ENCODE data around the gene COL23A1. TPM values are rescaled to one million over a fixed set of nuclear protein-coding genes. Genes with fewer than 3 reads are reported as not detected.

Gene COL23A1
- total RNA-seq, 1 experiment from 2014 or later = not detected

DNA sequence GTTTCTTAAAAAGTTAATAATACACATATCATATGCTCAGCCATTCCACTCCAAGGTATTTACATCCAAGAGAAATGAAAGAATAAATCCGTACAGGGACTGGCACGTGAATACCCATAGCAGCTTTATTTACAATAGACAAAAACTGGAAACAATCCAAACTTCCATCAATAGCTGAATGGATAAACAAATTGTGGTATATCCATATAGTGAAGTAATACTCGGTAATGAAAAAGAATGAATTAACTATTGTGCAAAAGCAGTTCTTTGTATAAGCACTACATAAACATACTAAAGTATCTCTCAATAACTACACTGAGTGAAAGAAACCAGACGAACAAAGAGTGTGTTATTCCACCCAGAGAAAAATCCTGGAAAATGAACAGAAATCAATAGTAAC, 17.6 kb downstream of the COL23A1 start:
- no peak for TF ChIP-seq EZH2 (IDR thresholded peaks at IDR 0.05; ENCODE audit: borderline replicate concordance, low read depth, low read length, poor library complexity, severe bottlenecking)
- TF ChIP-seq, protein P1, sequence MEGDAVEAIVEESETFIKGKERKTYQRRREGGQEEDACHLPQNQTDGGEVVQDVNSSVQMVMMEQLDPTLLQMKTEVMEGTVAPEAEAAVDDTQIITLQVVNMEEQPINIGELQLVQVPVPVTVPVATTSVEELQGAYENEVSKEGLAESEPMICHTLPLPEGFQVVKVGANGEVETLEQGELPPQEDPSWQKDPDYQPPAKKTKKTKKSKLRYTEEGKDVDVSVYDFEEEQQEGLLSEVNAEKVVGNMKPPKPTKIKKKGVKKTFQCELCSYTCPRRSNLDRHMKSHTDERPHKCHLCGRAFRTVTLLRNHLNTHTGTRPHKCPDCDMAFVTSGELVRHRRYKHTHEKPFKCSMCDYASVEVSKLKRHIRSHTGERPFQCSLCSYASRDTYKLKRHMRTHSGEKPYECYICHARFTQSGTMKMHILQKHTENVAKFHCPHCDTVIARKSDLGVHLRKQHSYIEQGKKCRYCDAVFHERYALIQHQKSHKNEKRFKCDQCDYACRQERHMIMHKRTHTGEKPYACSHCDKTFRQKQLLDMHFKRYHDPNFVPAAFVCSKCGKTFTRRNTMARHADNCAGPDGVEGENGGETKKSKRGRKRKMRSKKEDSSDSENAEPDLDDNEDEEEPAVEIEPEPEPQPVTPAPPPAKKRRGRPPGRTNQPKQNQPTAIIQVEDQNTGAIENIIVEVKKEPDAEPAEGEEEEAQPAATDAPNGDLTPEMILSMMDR (conservative IDR thresholded peaks at IDR 0.05; ENCODE audit: low read depth, low read length) = no peak
- Histone ChIP-seq H3K27ac (ENCODE audit: low read depth, low read length, poor library complexity, severe bottlenecking) (no peak overlapping the region), H3K9me3 (ENCODE audit: low read depth, low read length, poor library complexity, severe bottlenecking) (no peaks in the 10 kb centered on the region), H3K4me1 (ENCODE audit: insufficient read depth, low read length, poor library complexity, severe bottlenecking) (no peaks in the 10 kb centered on the region), H3K36me3 (ENCODE audit: insufficient read depth, low read length, poor library complexity, severe bottlenecking) (no peaks in the 10 kb centered on the region), H3K27me3 (replicated peaks; ENCODE audit: insufficient read depth, low read depth, low read length, poor library complexity) (peaks cover 33% of the 10 kb centered on the region), H3K4me3 (ENCODE audit: low read depth, low read length, poor library complexity, severe bottlenecking) (no peak overlapping the region)
- ChIA-PET CTCF (no interaction called here), POLR2A (ENCODE audit: low non-redundant PET) (no interaction called here)
- no TSS peak for BruUV-seq (replicated peaks)
- intact Hi-C loops (cut with micrococcal nuclease; ENCODE audit: unreplicated experiment) = no loop called here
- DNase-seq (ENCODE audit: low spot score) = no peak

DNA sequence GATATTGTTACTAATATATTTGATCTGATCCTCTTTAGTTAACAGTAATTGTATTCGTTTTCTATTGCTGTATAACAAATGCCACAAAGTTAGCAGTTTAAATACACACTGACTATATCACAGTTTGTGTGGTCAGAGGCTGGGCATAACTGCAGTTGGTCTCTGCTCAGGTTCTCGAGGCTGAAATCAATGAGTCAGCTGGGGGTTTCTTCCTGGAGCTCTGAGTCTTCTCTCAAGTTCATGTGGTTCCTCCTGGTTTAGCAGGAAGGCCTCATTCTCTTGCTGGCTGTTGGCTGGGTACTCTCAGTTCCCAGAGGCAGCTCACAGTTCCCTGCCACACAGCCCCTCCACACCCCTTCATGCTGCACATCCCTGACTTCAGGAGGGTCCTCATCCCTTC, 20.7 kb downstream of the COL23A1 start:
- ChIA-PET CTCF (no interaction called here), POLR2A (ENCODE audit: low non-redundant PET) (no interaction called here)
- DNase-seq (ENCODE audit: low spot score) = no peak

DNA sequence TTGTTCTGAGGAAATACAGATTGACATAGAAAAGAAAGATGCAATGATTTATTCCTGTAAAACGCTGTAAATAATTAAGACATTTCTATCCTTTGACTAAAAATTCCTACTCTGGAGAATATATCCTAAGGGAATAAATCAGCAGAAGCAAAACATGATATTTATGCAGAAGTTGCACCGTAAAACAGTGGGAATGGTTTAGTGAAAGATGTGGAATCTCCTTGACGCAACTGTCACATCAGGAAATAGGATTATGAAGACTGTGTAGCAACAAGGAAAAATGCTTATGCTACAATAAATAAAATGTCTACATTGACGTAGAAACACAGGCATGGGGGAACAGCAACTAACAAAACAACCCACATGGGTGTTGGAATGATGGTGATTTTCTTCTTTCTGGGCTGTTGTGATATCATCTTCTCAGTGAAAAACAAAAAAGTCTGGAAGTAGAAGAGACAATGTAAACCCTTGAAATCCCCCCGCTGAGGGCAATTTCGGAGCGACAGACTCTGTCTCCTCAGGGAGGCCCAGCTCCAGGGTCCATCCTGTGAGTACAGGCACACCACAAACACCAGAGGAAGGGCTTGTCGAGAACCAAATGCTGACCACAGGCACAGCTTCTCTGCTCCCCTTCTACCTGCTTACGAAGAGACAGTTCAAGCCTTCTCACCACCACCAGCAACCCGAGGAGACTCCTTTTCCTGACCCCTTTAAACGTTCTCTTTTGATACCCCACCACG, 25.2 kb downstream of the COL23A1 start:
- intact Hi-C loops (cut with micrococcal nuclease; ENCODE audit: unreplicated experiment) = no loop called here
- no peak for TF ChIP-seq EZH2 (IDR thresholded peaks at IDR 0.05; ENCODE audit: borderline replicate concordance, low read depth, low read length, poor library complexity, severe bottlenecking)
- TF ChIP-seq, protein P1 (conservative IDR thresholded peaks at IDR 0.05; ENCODE audit: low read depth, low read length) = no peak
- DNase-seq (ENCODE audit: low spot score) = no peak
- no TSS peak for BruUV-seq (replicated peaks)
- Histone ChIP-seq H3K9me3 (ENCODE audit: low read depth, low read length, poor library complexity, severe bottlenecking) (no peaks in the 10 kb centered on the region), H3K4me1 (ENCODE audit: insufficient read depth, low read length, poor library complexity, severe bottlenecking) (peaks cover 11% of the 10 kb centered on the region), H3K27ac (ENCODE audit: low read depth, low read length, poor library complexity, severe bottlenecking) (no peak overlapping the region), H3K36me3 (ENCODE audit: insufficient read depth, low read length, poor library complexity, severe bottlenecking) (no peaks in the 10 kb centered on the region), H3K27me3 (replicated peaks; ENCODE audit: insufficient read depth, low read depth, low read length, poor library complexity) (no peaks in the 10 kb centered on the region), H3K4me3 (ENCODE audit: low read depth, low read length, poor library complexity, severe bottlenecking) (no peak overlapping the region)
- POLR2A ChIA-PET (ENCODE audit: low non-redundant PET) = no interaction called here
- CTCF ChIA-PET = no interaction called here

More for the DNA sequence above, 20.7 kb downstream of the COL23A1 start:
- H3K4me3 ChIP-seq (ENCODE audit: low read depth, low read length, poor library complexity, severe bottlenecking) = no peak overlapping the region
- TF ChIP-seq EZH2 (IDR thresholded peaks at IDR 0.05; ENCODE audit: borderline replicate concordance, low read depth, low read length, poor library complexity, severe bottlenecking) = no peak
- TF ChIP-seq, protein P1 (conservative IDR thresholded peaks at IDR 0.05; ENCODE audit: low read depth, low read length) = no peak
- H3K9me3 ChIP-seq (ENCODE audit: low read depth, low read length, poor library complexity, severe bottlenecking) = no peaks in the 10 kb centered on the region
- no TSS peak for BruUV-seq (replicated peaks)
- intact Hi-C loops (cut with micrococcal nuclease; ENCODE audit: unreplicated experiment) = no loop called here
- H3K27ac ChIP-seq (ENCODE audit: low read depth, low read length, poor library complexity, severe bottlenecking) = no peak overlapping the region
- peaks cover 3% of the 10 kb centered on the region for H3K27me3 ChIP-seq (replicated peaks; ENCODE audit: insufficient read depth, low read depth, low read length, poor library complexity)
- peaks cover 8% of the 10 kb centered on the region for H3K4me1 ChIP-seq (ENCODE audit: insufficient read depth, low read length, poor library complexity, severe bottlenecking)
- no peaks in the 10 kb centered on the region for H3K36me3 ChIP-seq (ENCODE audit: insufficient read depth, low read length, poor library complexity, severe bottlenecking)
